Effector memory CD8-positive, alpha-beta T cell (primary cell): ENCODE measurements around the gene KRTAP5-5.

Source experiments
- ATAC-seq: fragments of 150-1000 bp; cut with Tn5 transposase; replicated peaks from 2 replicates; pipeline ENCODE4 v1.10.0; 2021; ENCODE audit warnings: mild to moderate bottlenecking, moderate library complexity
- DNase-seq, 3 experiments: peaks; one replicate each; pipeline ENCODE4 v3.0.0; 2021
- H3K27ac Mint-ChIP-seq, 2 donors: one replicate each; pipeline ENCODE4 v1.8.0; 2022; ENCODE audit warnings: mild to moderate bottlenecking in 2 of 2, mixed read lengths in 2 of 2, moderate library complexity in 2 of 2
- H3K27me3 Mint-ChIP-seq, 2 donors: one replicate each; pipeline ENCODE4 v1.8.0; 2022; ENCODE audit warnings: mixed read lengths in 2 of 2
- H3K36me3 Mint-ChIP-seq: one replicate; pipeline ENCODE4 v1.8.0; 2022; ENCODE audit warnings: mild to moderate bottlenecking, moderate library complexity, mixed read lengths; ENCODE audit not compliant: insufficient read depth
- H3K4me1 Mint-ChIP-seq, 2 donors: one replicate each; pipeline ENCODE4 v1.8.0; 2022; ENCODE audit warnings: low read depth in 2 of 2, mixed read lengths in 2 of 2
- H3K4me3 Mint-ChIP-seq, 2 donors: one replicate each; pipeline ENCODE4 v1.8.0; 2022; ENCODE audit warnings: mild to moderate bottlenecking in 2 of 2, mixed read lengths in 2 of 2, moderate library complexity in 2 of 2
- H3K9me3 Mint-ChIP-seq, 2 donors: one replicate each; pipeline ENCODE4 v1.8.0; 2022; ENCODE audit warnings: mixed read lengths in 2 of 2

The KRTAP5-5 gene

DNA sequence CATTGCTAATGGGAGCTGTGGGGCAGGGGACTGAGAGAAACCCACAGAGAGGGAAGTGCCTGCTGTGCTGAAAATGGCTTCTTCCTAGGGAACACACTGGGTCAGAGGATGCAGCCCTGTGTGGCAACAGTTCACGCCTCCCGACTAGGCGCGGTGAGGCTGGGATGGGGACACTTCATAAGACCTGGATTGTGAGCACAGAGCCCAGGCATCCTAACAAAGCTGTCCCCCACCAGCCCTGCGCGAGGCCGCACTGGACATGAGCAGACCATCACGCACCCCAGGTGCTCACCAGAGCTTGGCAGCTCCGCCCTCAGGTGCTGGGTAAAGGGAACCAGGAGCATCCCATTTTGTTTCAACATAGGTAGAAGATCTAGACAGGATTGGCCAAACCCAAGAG is 5.9 kb upstream of the KRTAP5-5 start:
- no peak overlapping the region for H3K27ac Mint-ChIP-seq
- DNase-seq (no peak), ATAC-seq (no peak)
- H3K4me3 Mint-ChIP-seq: no peak overlapping the region
- peaks cover 13 to 22% of the 10 kb centered on the region in 2 donors for H3K27me3 Mint-ChIP-seq
- peaks cover 5% of the 10 kb centered on the region in 2 donors for H3K4me1 Mint-ChIP-seq
- peaks cover 2% of the 10 kb centered on the region for H3K36me3 Mint-ChIP-seq
- no peaks in the 10 kb centered on the region for H3K9me3 Mint-ChIP-seq

DNA sequence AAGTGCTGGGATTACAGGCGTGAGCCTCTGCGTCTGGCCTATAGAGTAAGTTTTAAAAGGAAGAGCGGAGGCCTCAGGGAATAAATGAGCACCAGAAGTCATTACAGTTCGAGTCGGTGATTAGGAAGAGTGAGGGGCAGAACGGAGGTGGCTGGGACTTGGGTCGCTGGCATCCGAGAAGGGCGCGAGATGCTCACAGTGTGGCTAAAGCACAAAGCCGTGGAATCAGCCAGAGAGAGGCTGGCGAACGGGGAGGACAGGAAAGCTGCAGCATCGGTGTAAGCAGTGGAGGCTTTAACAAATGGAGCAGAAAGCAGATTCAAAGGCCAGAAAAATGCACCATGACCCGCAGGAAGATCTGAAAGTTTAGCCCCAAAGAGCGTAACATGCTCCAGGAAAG is 5.0 kb upstream of the KRTAP5-5 start:
- DNase-seq (no peak), ATAC-seq (no peak)
- H3K4me3 Mint-ChIP-seq: no peak overlapping the region
- no peaks in the 10 kb centered on the region for H3K9me3 Mint-ChIP-seq
- H3K27ac Mint-ChIP-seq: no peak overlapping the region
- peaks cover 2% of the 10 kb centered on the region for H3K36me3 Mint-ChIP-seq
- H3K4me1 Mint-ChIP-seq: peaks cover under 1 to 9% of the 10 kb centered on the region in 2 donors
- H3K27me3 Mint-ChIP-seq: peaks cover 17 to 21% of the 10 kb centered on the region in 2 donors

GRCh38 chr11:1625541-1625940 is 4.0 kb upstream of the KRTAP5-5 start:
- DNase-seq: no peak
- Mint-ChIP-seq H3K36me3 (peaks cover 2% of the 10 kb centered on the region), H3K4me3 (no peak overlapping the region), H3K27me3 (peaks cover 20 to 26% of the 10 kb centered on the region in 2 donors), H3K4me1 (peaks cover 0 to 8% of the 10 kb centered on the region in 2 donors), H3K9me3 (no peaks in the 10 kb centered on the region), H3K27ac (no peak overlapping the region)
- no peak for ATAC-seq

GRCh38 chr11:1628506-1629325 is 859 bp upstream of the KRTAP5-5 start:
- peaks cover 7 to 16% of the 10 kb centered on the region in 2 donors for H3K4me1 Mint-ChIP-seq
- H3K27ac Mint-ChIP-seq: no peak overlapping the region
- DNase-seq (peak; percentile 64 to 72 (median 66)), ATAC-seq (peak; percentile 94)
- no peaks in the 10 kb centered on the region for H3K9me3 Mint-ChIP-seq
- no peak overlapping the region for H3K4me3 Mint-ChIP-seq
- peaks cover 30 to 57% of the 10 kb centered on the region in 2 donors for H3K27me3 Mint-ChIP-seq
- peaks cover 2% of the 10 kb centered on the region for H3K36me3 Mint-ChIP-seq

DNA sequence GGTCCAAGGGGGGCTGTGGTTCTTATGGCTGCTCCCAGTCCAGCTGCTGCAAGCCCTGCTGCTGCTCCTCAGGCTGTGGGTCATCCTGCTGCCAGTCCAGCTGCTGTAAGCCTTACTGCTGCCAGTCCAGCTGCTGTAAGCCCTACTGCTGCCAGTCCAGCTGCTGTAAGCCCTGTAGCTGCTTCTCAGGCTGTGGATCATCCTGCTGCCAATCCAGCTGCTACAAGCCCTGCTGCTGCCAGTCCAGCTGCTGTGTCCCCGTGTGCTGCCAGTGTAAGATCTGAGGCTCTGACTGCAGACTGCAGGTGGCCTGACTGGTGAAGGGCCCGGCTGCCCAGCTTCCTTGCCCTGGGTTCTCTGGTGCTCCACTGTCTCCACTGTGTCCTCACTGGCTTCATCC is 696 bp downstream of the KRTAP5-5 start:
- no peak overlapping the region for H3K27ac Mint-ChIP-seq
- no peaks in the 10 kb centered on the region for H3K9me3 Mint-ChIP-seq
- H3K4me3 Mint-ChIP-seq: no peak overlapping the region
- H3K4me1 Mint-ChIP-seq: peaks cover 7 to 16% of the 10 kb centered on the region in 2 donors
- peaks cover 39 to 63% of the 10 kb centered on the region in 2 donors for H3K27me3 Mint-ChIP-seq
- no peaks in the 10 kb centered on the region for H3K36me3 Mint-ChIP-seq
- DNase-seq (no peak), ATAC-seq (no peak)

DNA sequence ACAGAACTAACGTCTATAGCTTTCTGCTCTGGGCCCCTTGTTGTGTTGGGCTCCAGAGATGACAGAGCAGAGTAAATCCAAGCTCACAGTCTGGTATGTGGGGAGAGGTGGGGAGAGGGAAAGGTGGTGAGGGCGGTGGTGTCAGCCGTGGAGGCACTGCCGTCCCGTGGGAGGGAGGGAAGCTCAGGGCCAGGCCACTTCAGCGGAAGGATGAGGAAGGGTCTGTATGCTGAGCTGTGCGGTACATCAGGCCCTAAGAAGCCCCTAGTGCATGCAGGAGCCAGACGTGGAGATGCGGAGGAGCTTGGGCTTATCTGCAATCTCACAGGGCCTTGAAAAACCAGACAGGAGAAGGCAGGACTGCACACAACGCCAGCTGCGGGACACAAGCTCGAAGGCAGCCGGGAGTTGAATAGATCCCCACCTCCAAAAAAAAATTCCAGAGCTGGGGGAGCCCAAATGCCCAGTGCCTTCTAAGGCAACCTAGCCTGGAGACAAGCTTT is 1.5 kb downstream of the KRTAP5-5 start:
- Mint-ChIP-seq H3K4me3 (no peak overlapping the region), H3K27ac (no peak overlapping the region), H3K27me3 (peaks cover 46 to 68% of the 10 kb centered on the region in 2 donors), H3K36me3 (no peaks in the 10 kb centered on the region), H3K9me3 (no peaks in the 10 kb centered on the region), H3K4me1 (peaks cover 7 to 16% of the 10 kb centered on the region in 2 donors)
- no peak for ATAC-seq
- no peak for DNase-seq

GRCh38 chr11:1632053-1632714 is 2.6 kb downstream of the KRTAP5-5 start:
- no peak for DNase-seq
- H3K36me3 Mint-ChIP-seq: no peaks in the 10 kb centered on the region

GRCh38 chr11:1633864-1634263 is 4.3 kb downstream of the KRTAP5-5 start:
- H3K9me3 Mint-ChIP-seq: no peaks in the 10 kb centered on the region
- no peak overlapping the region for H3K4me3 Mint-ChIP-seq
- H3K36me3 Mint-ChIP-seq: no peaks in the 10 kb centered on the region
- no peak overlapping the region for H3K27ac Mint-ChIP-seq
- ATAC-seq (no peak), DNase-seq (no peak)
- peaks cover 7 to 14% of the 10 kb centered on the region in 2 donors for H3K4me1 Mint-ChIP-seq
- H3K27me3 Mint-ChIP-seq: peaks cover 48 to 84% of the 10 kb centered on the region in 2 donors

More at GRCh38 chr11:1632053-1632714, 2.6 kb downstream of the KRTAP5-5 start:
- H3K27me3 Mint-ChIP-seq: peaks cover 48 to 76% of the 10 kb centered on the region in 2 donors
- H3K27ac Mint-ChIP-seq: no peak overlapping the region
- ATAC-seq: no peak
- H3K4me3 Mint-ChIP-seq: no peak overlapping the region
- peaks cover 7 to 16% of the 10 kb centered on the region in 2 donors for H3K4me1 Mint-ChIP-seq
- H3K9me3 Mint-ChIP-seq: no peaks in the 10 kb centered on the region

DNA sequence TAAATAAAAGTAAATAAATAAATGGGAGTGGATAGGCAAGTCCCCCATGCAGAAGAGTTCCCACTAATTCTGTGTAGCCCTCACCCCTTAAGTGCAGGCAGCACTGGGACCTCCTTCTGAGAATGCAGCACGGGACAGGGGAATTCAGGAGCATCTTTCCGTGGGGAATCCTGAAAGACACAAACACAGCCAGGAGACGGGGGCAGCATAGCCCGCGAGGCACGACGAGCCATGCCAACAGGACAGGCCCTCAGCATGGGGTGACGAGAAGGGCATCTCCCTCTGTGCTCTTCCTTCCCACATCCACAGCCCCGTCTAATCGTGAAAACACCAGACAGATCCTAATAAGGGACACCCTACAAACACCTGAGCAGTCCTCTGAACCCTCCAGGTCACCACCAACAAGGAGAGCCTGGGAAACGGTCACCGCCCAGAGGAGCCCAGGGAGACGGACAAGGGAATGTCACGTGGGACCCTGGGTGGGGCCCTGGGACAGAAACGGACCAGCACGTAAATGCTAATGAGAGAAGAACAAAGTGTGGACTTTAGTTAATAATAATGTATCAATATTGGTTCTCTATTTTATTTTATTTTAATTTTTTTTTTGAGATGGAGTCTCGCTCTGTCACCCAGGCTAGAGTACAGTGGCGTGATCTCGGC is 6.8 kb downstream of the KRTAP5-5 start:
- DNase-seq (no peak), ATAC-seq (no peak)
- H3K36me3 Mint-ChIP-seq: no peaks in the 10 kb centered on the region
- peaks cover 8 to 12% of the 10 kb centered on the region in 2 donors for H3K4me1 Mint-ChIP-seq
- H3K4me3 Mint-ChIP-seq: no peak overlapping the region
- peaks cover 54 to 87% of the 10 kb centered on the region in 2 donors for H3K27me3 Mint-ChIP-seq
- H3K9me3 Mint-ChIP-seq: no peaks in the 10 kb centered on the region
- H3K27ac Mint-ChIP-seq: no peak overlapping the region

- DNase-seq: no peak
- ATAC-seq: no peak
- peaks cover 2 to 8% of the 10 kb centered on the region in 2 donors for H3K4me1 Mint-ChIP-seq
- H3K4me3 Mint-ChIP-seq: no peak overlapping the region
- H3K27me3 Mint-ChIP-seq: peaks cover 44 to 83% of the 10 kb centered on the region in 2 donors
- no peaks in the 10 kb centered on the region for H3K36me3 Mint-ChIP-seq
- no peak overlapping the region for H3K27ac Mint-ChIP-seq
- no peaks in the 10 kb centered on the region for H3K9me3 Mint-ChIP-seq
These were observed 8.1 kb downstream of the KRTAP5-5 start for GRCh38 chr11:1637628-1638027.

- ATAC-seq (no peak), DNase-seq (no peak)
- H3K27me3 Mint-ChIP-seq: peaks cover 40 to 84% of the 10 kb centered on the region in 2 donors
- H3K36me3 Mint-ChIP-seq: no peaks in the 10 kb centered on the region
- H3K4me1 Mint-ChIP-seq: peaks cover 0 to 4% of the 10 kb centered on the region in 2 donors
- H3K9me3 Mint-ChIP-seq: no peaks in the 10 kb centered on the region
- H3K4me3 Mint-ChIP-seq: no peak overlapping the region
- H3K27ac Mint-ChIP-seq: no peak overlapping the region
These were observed 8.8 kb downstream of the KRTAP5-5 start for GRCh38 chr11:1638344-1638743.

DNA sequence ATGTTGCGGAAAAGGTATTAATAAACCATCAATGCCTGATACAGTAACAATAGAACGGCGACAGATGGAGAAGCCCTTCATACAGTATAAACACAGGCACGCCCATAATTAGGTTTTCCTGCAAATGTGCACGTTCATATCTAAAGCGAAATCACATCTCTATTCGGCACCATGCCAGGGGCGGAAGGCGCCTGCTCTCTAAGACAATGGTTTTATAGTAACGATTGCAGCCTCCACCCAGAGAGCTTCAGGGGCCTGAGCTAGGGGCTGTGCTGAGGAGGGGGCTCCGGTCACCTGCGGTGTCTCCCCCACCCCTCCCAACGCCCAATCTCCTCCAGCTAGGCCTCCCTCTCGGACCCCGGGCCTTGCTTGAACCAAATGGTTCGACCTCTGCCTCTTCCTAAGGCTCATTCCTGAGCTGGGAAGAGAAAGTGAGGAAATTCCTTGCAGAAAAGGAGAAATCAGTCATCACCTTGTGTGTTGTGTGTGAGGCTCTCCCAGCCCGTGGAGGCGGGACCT is 9.6 kb downstream of the KRTAP5-5 start:
- Mint-ChIP-seq H3K36me3 (no peaks in the 10 kb centered on the region), H3K4me3 (no peak overlapping the region), H3K9me3 (no peaks in the 10 kb centered on the region), H3K4me1 (peaks cover 0 to 4% of the 10 kb centered on the region in 2 donors), H3K27ac (no peak overlapping the region), H3K27me3 (peaks cover 38 to 84% of the 10 kb centered on the region in 2 donors)
- DNase-seq: no peak
- no peak for ATAC-seq

DNA sequence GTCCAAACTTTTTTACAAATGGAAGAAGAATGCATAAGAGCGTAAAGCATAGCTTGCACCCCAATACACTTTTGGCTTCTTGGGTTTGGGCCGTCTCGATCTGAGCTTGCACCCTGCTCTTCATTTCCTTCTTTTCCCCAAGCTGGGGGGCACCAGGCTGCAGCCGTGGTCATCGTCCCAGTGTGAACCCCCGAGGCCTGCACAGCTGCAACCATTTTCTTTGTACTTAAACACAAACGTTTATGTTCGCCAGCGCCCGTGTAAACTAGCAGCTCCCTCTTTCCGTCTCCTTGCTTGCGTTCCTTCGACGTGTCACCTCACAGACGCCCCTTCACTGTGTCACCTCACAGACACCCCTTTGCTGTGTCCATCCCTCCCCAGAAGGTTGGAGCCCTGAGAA is 10.1 kb downstream of the KRTAP5-5 start:
- no peaks in the 10 kb centered on the region for H3K36me3 Mint-ChIP-seq
- H3K4me1 Mint-ChIP-seq: peaks cover 0 to 4% of the 10 kb centered on the region in 2 donors
- ATAC-seq (no peak), DNase-seq (no peak)
- H3K27ac Mint-ChIP-seq: no peak overlapping the region
- H3K27me3 Mint-ChIP-seq: peaks cover 40 to 84% of the 10 kb centered on the region in 2 donors
- H3K4me3 Mint-ChIP-seq: no peak overlapping the region
- no peaks in the 10 kb centered on the region for H3K9me3 Mint-ChIP-seq
